Kidney (tissue), 14 donors: ENCODE data around the gene SHISAL1. TPM values are rescaled to one million over a fixed set of nuclear protein-coding genes. Genes with fewer than 3 reads are reported as not detected.
A peak's percentile ranks its signal among the peaks of the same experiment; 100 is the strongest.

Experiments
- DNase-seq, 5 donors: peaks; one replicate each; pipeline ENCODE4 v3.0.0-alpha.2; 2013 to 2020
- FAIRE-seq: peaks from 2 replicates; lab custom pipeline; 2012; peaks lifted over from hg19 to GRCh38; lab: Jason Lieb, UNC
- H3K27ac ChIP-seq, 2 donors: one replicate each; pipeline ENCODE4 v1.7.0; 2013; ENCODE audit warnings: low read depth in 2 of 2, low read length in 2 of 2, inconsistent platforms in 1 of 2
- H3K27me3 ChIP-seq: one replicate; pipeline ENCODE4 v1.7.1; 2013; ENCODE audit warnings: low read length, inconsistent platforms; ENCODE audit not compliant: control insufficient read depth, insufficient read depth
- H3K36me3 ChIP-seq, 3 donors: one replicate each; pipeline versions ENCODE4 v1.7.0 to v1.7.1; 2013; ENCODE audit warnings: low read length in 3 of 3, control low read depth in 1 of 3, inconsistent platforms in 1 of 3; ENCODE audit not compliant: insufficient read depth in 3 of 3, control insufficient read depth in 2 of 3
- H3K4me1 ChIP-seq, 3 donors: one replicate each; pipeline versions ENCODE4 v1.7.0 to v1.7.1; 2013; ENCODE audit warnings: low read length in 3 of 3, inconsistent platforms in 1 of 3, low read depth in 1 of 3; ENCODE audit not compliant: control insufficient read depth in 2 of 3, insufficient read depth in 2 of 3
- H3K4me3 ChIP-seq, 3 donors: one replicate each; pipeline versions ENCODE4 v1.7.0 to v1.8.1; 2013; ENCODE audit warnings: low read length in 3 of 3, control low read depth in 1 of 3, inconsistent platforms in 1 of 3
- H3K9ac ChIP-seq, 3 donors: one replicate each; pipeline versions ENCODE4 v1.7.0 to v1.7.1; 2013; ENCODE audit warnings: low read length in 3 of 3, control low read depth in 1 of 3, inconsistent platforms in 1 of 3
- H3K9me3 ChIP-seq, 3 donors: one replicate each; pipeline versions ENCODE4 v1.7.0 to v1.7.1; 2013; ENCODE audit warnings: low read length in 3 of 3, control low read depth in 1 of 3, inconsistent platforms in 1 of 3; ENCODE audit not compliant: control insufficient read depth in 2 of 3, insufficient read depth in 1 of 3
- CTCF ChIP-seq: IDR thresholded peaks from 3 replicates; pipeline ENCODE4 v1.5.1; 2012; ENCODE audit warnings: mild to moderate bottlenecking, moderate library complexity, borderline replicate concordance; ENCODE audit not compliant: insufficient read depth; ENCODE audit errors: extremely low read depth
- intact Hi-C: fragments of 100-400 bp; cut with DNase I; formaldehyde crosslinking; loops from one replicate; pipeline ENCODE4 v1.11.1; 2022
- polyA plus RNA-seq: library from polyadenylated mRNA; stranded (reverse); fragments of 350-450 nt; fragmentation: Illumina TruSeq; extraction: RNeasy Lipid Tissue Mini Kit (QIAGEN cat#74804); gene quantifications from one replicate; pipeline ENCODE4 v1.2.3, GENCODE V29; 2014; ENCODE audit warnings: low read depth, low replicate concordance; ENCODE audit not compliant: insufficient read depth
- total RNA-seq: library from RNA; stranded (reverse); fragmentation: NEBNext Ultra II Directional; extraction: Animal tissue kit (Norgen Biotek cat#: 25700); gene quantifications from one replicate; pipeline ENCODE4 v1.2.1, GENCODE V29; 2021
- donor health status: control.
- donor health status: control.
- donor health status: control.
- donor health status: control.
- donor health status: control.
- donor health status: DM: yes; HTN: yes; CAD: no.
- donor health status: Normal renal cell carcinoma (clear cell type).

The SHISAL1 gene
- total and polyA plus RNA-seq, 2 donors from 2014 or later, result 0.04 to 1.1 TPM

GRCh38 chr22:44278243-44279068 lies 34.3 kb downstream of the SHISAL1 start:
- no peak overlapping the region for H3K9ac ChIP-seq
- DNase-seq, result peak in 1 of 5 donors; percentile 32
- no peak overlapping the region for H3K4me3 ChIP-seq
- H3K36me3 ChIP-seq, result no peaks in the 10 kb centered on the region
- no peaks in the 10 kb centered on the region for H3K27me3 ChIP-seq
- TF ChIP-seq CTCF, result no peak
- H3K27ac ChIP-seq, result no peak overlapping the region
- intact Hi-C loops, result no loop called here
- no peak for FAIRE-seq
- H3K9me3 ChIP-seq, result no peaks in the 10 kb centered on the region
- H3K4me1 ChIP-seq, result no peaks in the 10 kb centered on the region

GRCh38 chr22:44277386-44278135 lies 35.2 kb downstream of the SHISAL1 start:
- no peak for TF ChIP-seq CTCF
- H3K36me3 ChIP-seq, result no peaks in the 10 kb centered on the region
- FAIRE-seq, result no peak
- H3K4me3 ChIP-seq, result no peak overlapping the region
- H3K9ac ChIP-seq, result no peak overlapping the region
- H3K9me3 ChIP-seq, result no peaks in the 10 kb centered on the region
- no peak overlapping the region for H3K27ac ChIP-seq
- H3K4me1 ChIP-seq, result no peaks in the 10 kb centered on the region
- intact Hi-C loops, result no loop called here
- peak in 1 of 5 donors; percentile 23 for DNase-seq
- H3K27me3 ChIP-seq, result no peaks in the 10 kb centered on the region

GRCh38 chr22:44276706-44277356 lies 35.9 kb downstream of the SHISAL1 start:
- no peaks in the 10 kb centered on the region for H3K4me1 ChIP-seq
- H3K4me3 ChIP-seq, result no peak overlapping the region
- intact Hi-C loops, result no loop called here
- no peaks in the 10 kb centered on the region for H3K9me3 ChIP-seq
- no peak for TF ChIP-seq CTCF
- H3K9ac ChIP-seq, result no peak overlapping the region
- FAIRE-seq, result no peak
- H3K27me3 ChIP-seq, result no peaks in the 10 kb centered on the region
- peak in 1 of 5 donors; percentile 39 for DNase-seq
- no peak overlapping the region for H3K27ac ChIP-seq
- no peaks in the 10 kb centered on the region for H3K36me3 ChIP-seq
